Loucy (cell line): ENCODE data around the gene FBLN2.

ENCODE experiments used
- H2AFZ ChIP-seq: fragments of 200-600 bp; sonication (generic); 2 replicates; pipeline ENCODE4 v1.6.0; 2016; ENCODE audit warnings: antibody characterized with exemption, mild to moderate bottlenecking, low read length, moderate library complexity
- H3F3A ChIP-seq: fragments of 200-600 bp; 2 replicates; pipeline ENCODE4 v1.6.0; 2016; ENCODE audit warnings: antibody characterized with exemption, low read depth, mild to moderate bottlenecking
- H3K27me3 ChIP-seq: fragments of 200-600 bp; sonication (generic); 2 replicates; pipeline ENCODE4 v1.6.1; 2014; ENCODE audit warnings: low read length, mild to moderate bottlenecking; ENCODE audit not compliant: insufficient read depth, poor library complexity, severe bottlenecking
- H3K36me3 ChIP-seq: fragments of 200-600 bp; sonication (generic); 2 replicates; pipeline ENCODE4 v1.6.1; 2016; ENCODE audit warnings: low read length; ENCODE audit not compliant: insufficient read depth
- H3K4me1 ChIP-seq: fragments of 200-600 bp; sonication (generic); 2 replicates; pipeline ENCODE4 v1.5.1; 2014; ENCODE audit warnings: low read length, mild to moderate bottlenecking; ENCODE audit not compliant: insufficient read depth, poor library complexity, severe bottlenecking
- H3K4me2 ChIP-seq: fragments of 200-600 bp; sonication (generic); 2 replicates; pipeline ENCODE4 v1.6.0; 2014; ENCODE audit warnings: antibody characterized with exemption, low read length, low read depth, mild to moderate bottlenecking; ENCODE audit not compliant: poor library complexity, severe bottlenecking
- H3K4me3 ChIP-seq: fragments of 200-600 bp; sonication (generic); 2 replicates; pipeline ENCODE4 v1.5.1; 2014; ENCODE audit warnings: low read length, mild to moderate bottlenecking, mixed read lengths; ENCODE audit not compliant: poor library complexity, severe bottlenecking
- H3K79me2 ChIP-seq: fragments of 200-600 bp; sonication (generic); 2 replicates; pipeline ENCODE4 v1.6.1; 2014; ENCODE audit warnings: low read length; ENCODE audit not compliant: insufficient read depth
- H3K9ac ChIP-seq: fragments of 200-600 bp; sonication (generic); 2 replicates; pipeline ENCODE4 v1.6.0; 2014; ENCODE audit warnings: mild to moderate bottlenecking, low read depth, low read length, moderate library complexity; ENCODE audit not compliant: poor library complexity, severe bottlenecking
- H3K9me2 ChIP-seq: fragments of 200-600 bp; sonication (generic); replicated peaks from 2 replicates; pipeline ENCODE4 v1.6.1; 2016; ENCODE audit warnings: low read depth, low read length, mixed read lengths
- H3K9me3 ChIP-seq: fragments of 200-600 bp; sonication (generic); 2 replicates; pipeline ENCODE4 v1.6.1; 2014; ENCODE audit warnings: mild to moderate bottlenecking, antibody characterized with exemption, low read length, low read depth; ENCODE audit not compliant: insufficient read depth
- H4K20me1 ChIP-seq: fragments of 200-600 bp; sonication (generic); 2 replicates; pipeline ENCODE4 v1.6.0; 2014; ENCODE audit warnings: antibody characterized with exemption, low read length, mild to moderate bottlenecking; ENCODE audit not compliant: insufficient read depth, poor library complexity, severe bottlenecking
- CTCF ChIP-seq: fragments of 200-600 bp; sonication (generic); conservative IDR thresholded peaks from 2 replicates; pipeline ENCODE4 v1.5.1; 2014; ENCODE audit warnings: mild to moderate bottlenecking, antibody characterized with exemption, low read length
- EZH2phosphoT487 ChIP-seq: fragments of 200-600 bp; IDR thresholded peaks from 2 replicates; pipeline ENCODE4 v1.6.1; 2018; ENCODE audit warnings: antibody characterized with exemption, mild to moderate bottlenecking, moderate library complexity, borderline replicate concordance

The FBLN2 gene

GRCh38 chr3:13661121-13661520, 112.2 kb downstream of the FBLN2 start:
- Histone ChIP-seq H3K9me2 (no peaks in the 10 kb centered on the region), H3K4me3 (no peak overlapping the region), H3K79me2 (no peaks in the 10 kb centered on the region), H3K36me3 (no peaks in the 10 kb centered on the region), H4K20me1 (no peaks in the 10 kb centered on the region), H3K27me3 (no peaks in the 10 kb centered on the region), H3K4me1 (no peaks in the 10 kb centered on the region), H3K9me3 (no peaks in the 10 kb centered on the region), H3K9ac (no peak overlapping the region), H2AFZ (no peak overlapping the region), H3K4me2 (no peak overlapping the region), H3F3A (no peaks in the 10 kb centered on the region)
- TF ChIP-seq EZH2phosphoT487 (no peak), CTCF (no peak)

GRCh38 chr3:13662238-13662847, 113.4 kb downstream of the FBLN2 start:
- Histone ChIP-seq H3K36me3 (no peaks in the 10 kb centered on the region), H4K20me1 (no peaks in the 10 kb centered on the region), H3K27me3 (no peaks in the 10 kb centered on the region), H3K9me2 (no peaks in the 10 kb centered on the region), H3F3A (no peaks in the 10 kb centered on the region), H3K9ac (no peak overlapping the region), H3K4me2 (no peak overlapping the region), H2AFZ (no peak overlapping the region), H3K4me1 (no peaks in the 10 kb centered on the region), H3K9me3 (no peaks in the 10 kb centered on the region), H3K79me2 (no peaks in the 10 kb centered on the region), H3K4me3 (no peak overlapping the region)
- TF ChIP-seq EZH2phosphoT487 (no peak), CTCF (no peak)

GRCh38 chr3:13663781-13664535, 115.0 kb downstream of the FBLN2 start:
- Histone ChIP-seq H4K20me1 (no peaks in the 10 kb centered on the region), H3K79me2 (no peaks in the 10 kb centered on the region), H3K4me1 (no peaks in the 10 kb centered on the region), H3K27me3 (no peaks in the 10 kb centered on the region), H3K9me3 (no peaks in the 10 kb centered on the region), H3F3A (no peaks in the 10 kb centered on the region), H3K4me3 (no peak overlapping the region), H3K9me2 (no peaks in the 10 kb centered on the region), H3K9ac (no peak overlapping the region), H3K4me2 (no peak overlapping the region), H3K36me3 (no peaks in the 10 kb centered on the region), H2AFZ (no peak overlapping the region)
- no peak for TF ChIP-seq EZH2phosphoT487
- TF ChIP-seq CTCF, result no peak
